Muscle of leg (tissue), 11 donors: ENCODE data around the gene COG5. TPM values are rescaled to one million over a fixed set of nuclear protein-coding genes. Genes with fewer than 3 reads are reported as not detected.
"Not testable (repeated sequence)": the region's sequence is repeated elsewhere in the genome, so short reads cannot be mapped to it uniquely, and the experiment has no call there.

ENCODE experiments used
- DNase-seq: peaks from one replicate; pipeline ENCODE4 v3.0.0; 2013
- H3K27ac ChIP-seq: one replicate; pipeline ENCODE4 v1.5.1; 2013; ENCODE audit warnings: mild to moderate bottlenecking, low read length, control low read depth
- H3K27me3 ChIP-seq: one replicate; pipeline ENCODE4 v1.6.1; 2013; ENCODE audit warnings: low read length; ENCODE audit not compliant: control insufficient read depth, insufficient read depth
- H3K36me3 ChIP-seq: one replicate; pipeline ENCODE4 v1.6.1; 2013; ENCODE audit warnings: low read length; ENCODE audit not compliant: control insufficient read depth, insufficient read depth
- H3K4me1 ChIP-seq: one replicate; pipeline ENCODE4 v1.6.1; 2013; ENCODE audit warnings: low read length; ENCODE audit not compliant: control insufficient read depth, insufficient read depth
- H3K4me3 ChIP-seq: one replicate; pipeline ENCODE4 v1.5.1; 2013; ENCODE audit warnings: low read length, control low read depth
- H3K9me3 ChIP-seq: replicated peaks from 2 replicates; pipeline ENCODE4 v1.6.1; 2013; ENCODE audit warnings: low read depth, low read length; ENCODE audit not compliant: control insufficient read depth
- WGBS: methylation state at CpG from one replicate; pipeline ENCODE4 v1.1.5; 2013; ENCODE audit warnings: missing lambda C conversion rate; ENCODE audit not compliant: insufficient coverage; 5-methylcytosine and 5-hydroxymethylcytosine counted together
- polyA plus RNA-seq, 8 donors: library from polyadenylated mRNA; unstranded; fragments of 120-200 nt; gene quantifications; one replicate each; pipeline versions ENCODE4 v1.2.1 to v1.2.3, GENCODE V29; 2013; ENCODE audit warnings: inconsistent platforms in 1 of 8, low replicate concordance in 1 of 8; ENCODE audit not compliant: insufficient read length in 8 of 8, insufficient read depth in 1 of 8
- total RNA-seq: library from RNA; stranded (reverse); fragments of 120-200 nt; gene quantifications from one replicate; pipeline ENCODE4 v1.2.4, GENCODE V29; 2013

Gene COG5
- total and polyA plus RNA-seq, 9 donors = 19.5 to 45.5 (median 25.7) TPM

DNA sequence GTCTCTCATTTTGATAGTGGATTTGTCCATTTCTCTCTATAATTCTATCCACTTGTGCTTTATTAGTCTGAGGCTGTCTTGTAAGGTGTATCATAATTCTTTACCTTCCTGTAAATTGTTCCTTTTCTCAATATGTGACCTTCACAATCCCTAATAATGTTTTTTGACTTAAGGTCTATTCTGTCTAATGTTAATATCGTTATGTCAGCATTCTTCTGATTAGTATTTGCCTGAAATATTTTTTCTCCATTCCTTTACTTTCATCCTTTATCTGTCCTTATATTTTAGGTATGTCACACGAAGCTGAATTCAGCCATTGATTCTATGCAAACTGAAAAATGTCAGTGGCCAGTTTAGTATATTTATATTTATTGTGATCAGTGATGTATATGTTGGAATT, 295.1 kb downstream of the COG5 start:
- H3K4me3 ChIP-seq = no peak overlapping the region
- no CpG with 5 or more reads among the region's 2 CpGs for WGBS
- H3K9me3 ChIP-seq = no peaks in the 10 kb centered on the region
- no peak overlapping the region for H3K27ac ChIP-seq
- no peak for DNase-seq
- H3K36me3 ChIP-seq = peaks cover 3% of the 10 kb centered on the region
- H3K27me3 ChIP-seq = no peaks in the 10 kb centered on the region
- no peaks in the 10 kb centered on the region for H3K4me1 ChIP-seq

DNA sequence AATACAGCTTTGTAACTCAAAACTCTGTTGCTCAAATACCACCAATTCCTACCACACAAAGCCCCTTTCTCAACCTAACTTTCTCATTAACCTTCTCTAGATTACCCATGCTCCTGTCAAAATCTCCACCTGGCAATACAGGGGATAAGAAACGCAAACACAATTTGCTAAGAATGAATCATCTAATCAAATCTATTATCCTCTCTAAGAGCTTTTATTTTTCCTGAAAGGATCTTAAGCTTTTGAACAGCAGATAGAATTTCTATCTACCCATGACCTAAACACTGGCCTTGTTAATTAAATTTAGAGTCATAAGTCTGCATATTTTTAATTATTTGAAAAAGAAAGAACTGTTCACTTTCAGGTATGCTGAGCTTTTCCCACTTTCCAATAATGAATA, 296.6 kb downstream of the COG5 start:
- peaks cover 3% of the 10 kb centered on the region for H3K36me3 ChIP-seq
- no peak overlapping the region for H3K27ac ChIP-seq
- H3K27me3 ChIP-seq = no peaks in the 10 kb centered on the region
- no peak overlapping the region for H3K4me3 ChIP-seq
- DNase-seq = no peak
- no peaks in the 10 kb centered on the region for H3K9me3 ChIP-seq
- no CpG with 5 or more reads among the region's 1 CpG for WGBS
- H3K4me1 ChIP-seq = no peaks in the 10 kb centered on the region

DNA sequence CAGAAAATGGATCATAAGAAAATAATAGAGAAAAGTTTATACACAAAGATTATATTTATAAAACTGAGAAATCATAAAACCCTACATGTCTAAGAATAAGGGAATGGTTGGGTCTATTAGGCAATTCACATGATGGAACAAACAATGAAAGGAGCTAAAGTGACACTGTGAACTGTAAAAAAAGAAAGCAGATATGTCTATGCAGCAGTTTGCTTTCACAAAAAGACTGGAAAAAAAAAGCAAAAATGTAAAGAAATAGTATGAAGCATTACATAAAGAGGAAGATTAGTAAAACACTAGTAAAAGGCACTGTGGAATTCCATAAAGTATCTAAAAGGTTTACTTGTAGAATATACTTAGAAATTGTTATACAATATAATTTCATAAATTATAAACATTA, 299.0 kb downstream of the COG5 start:
- Histone ChIP-seq H3K4me3 (no peak overlapping the region), H3K4me1 (no peaks in the 10 kb centered on the region), H3K9me3 (no peaks in the 10 kb centered on the region), H3K36me3 (peaks cover 1% of the 10 kb centered on the region), H3K27me3 (no peaks in the 10 kb centered on the region), H3K27ac (no peak overlapping the region)
- no peak for DNase-seq

DNA sequence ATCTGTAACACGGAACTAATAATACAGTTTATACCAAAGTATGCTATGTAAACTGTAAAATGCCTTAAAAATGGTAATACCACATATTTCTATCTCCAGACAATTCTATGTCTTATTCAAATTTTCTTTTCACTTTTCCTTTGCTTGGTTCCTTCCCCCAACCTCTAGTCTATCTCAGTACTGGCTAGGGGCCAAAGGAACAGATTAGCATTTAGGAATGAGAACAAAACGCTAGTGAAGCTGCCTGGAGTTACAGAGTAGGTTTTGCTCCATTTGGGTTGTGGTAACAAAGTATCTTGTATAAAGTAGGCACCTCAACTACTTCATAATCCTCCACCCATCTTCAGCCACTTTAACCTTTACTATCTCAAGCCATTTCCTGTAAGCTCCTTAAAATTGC, 300.9 kb downstream of the COG5 start:
- WGBS = no CpG with 5 or more reads among the region's 2 CpGs
- Histone ChIP-seq H3K36me3 (no peaks in the 10 kb centered on the region), H3K9me3 (no peaks in the 10 kb centered on the region), H3K27me3 (no peaks in the 10 kb centered on the region), H3K4me3 (no peak overlapping the region), H3K27ac (no peak overlapping the region), H3K4me1 (no peaks in the 10 kb centered on the region)
- peak; percentile 14 for DNase-seq

DNA sequence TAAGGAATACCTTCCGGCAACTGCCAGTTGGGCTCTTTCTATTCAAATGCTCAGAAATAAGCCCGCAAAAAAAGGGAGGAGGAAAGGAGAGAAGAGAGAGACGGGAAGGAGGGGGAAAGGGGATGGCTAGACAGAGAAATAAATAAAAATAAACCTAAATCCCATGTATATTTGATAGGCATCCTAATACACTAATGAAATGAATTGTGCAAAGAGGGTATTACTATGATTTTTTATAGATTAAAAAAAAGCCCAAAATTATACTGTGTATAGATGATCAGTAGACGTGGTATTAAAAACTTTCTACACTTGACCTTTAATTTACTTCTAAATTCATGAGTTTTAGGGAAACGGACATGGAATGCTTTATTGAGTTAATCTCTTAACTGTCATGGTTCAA, 305.0 kb downstream of the COG5 start:
- no peak for DNase-seq
- Histone ChIP-seq H3K36me3 (no peaks in the 10 kb centered on the region), H3K9me3 (no peaks in the 10 kb centered on the region), H3K4me3 (no peak overlapping the region), H3K27me3 (no peaks in the 10 kb centered on the region), H3K4me1 (no peaks in the 10 kb centered on the region), H3K27ac (no peak overlapping the region)
- no CpG with 5 or more reads among the region's 5 CpGs for WGBS

DNA sequence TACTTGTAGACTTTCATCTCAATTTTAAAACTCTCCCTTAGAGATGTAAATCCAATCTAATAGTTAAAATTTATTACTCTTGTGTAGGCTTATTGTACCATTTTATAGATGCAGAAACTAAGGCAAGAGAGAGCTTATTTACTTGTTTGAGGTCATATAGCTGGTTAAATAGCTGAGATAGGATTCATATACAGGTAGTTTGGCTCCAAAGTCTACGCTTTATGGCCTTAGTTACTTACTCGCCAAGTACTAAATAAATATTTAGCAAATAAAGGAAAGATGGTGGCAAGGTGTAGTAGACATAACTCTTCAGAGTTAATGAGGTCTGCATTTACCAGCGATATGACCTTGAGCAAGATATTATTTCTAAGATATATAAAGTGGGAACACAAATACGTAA, 308.1 kb downstream of the COG5 start:
- no CpG with 5 or more reads among the region's 4 CpGs for WGBS
- Histone ChIP-seq H3K4me1 (no peaks in the 10 kb centered on the region), H3K27me3 (no peaks in the 10 kb centered on the region), H3K27ac (no peak overlapping the region), H3K4me3 (no peak overlapping the region), H3K9me3 (no peaks in the 10 kb centered on the region), H3K36me3 (no peaks in the 10 kb centered on the region)
- no peak for DNase-seq

DNA sequence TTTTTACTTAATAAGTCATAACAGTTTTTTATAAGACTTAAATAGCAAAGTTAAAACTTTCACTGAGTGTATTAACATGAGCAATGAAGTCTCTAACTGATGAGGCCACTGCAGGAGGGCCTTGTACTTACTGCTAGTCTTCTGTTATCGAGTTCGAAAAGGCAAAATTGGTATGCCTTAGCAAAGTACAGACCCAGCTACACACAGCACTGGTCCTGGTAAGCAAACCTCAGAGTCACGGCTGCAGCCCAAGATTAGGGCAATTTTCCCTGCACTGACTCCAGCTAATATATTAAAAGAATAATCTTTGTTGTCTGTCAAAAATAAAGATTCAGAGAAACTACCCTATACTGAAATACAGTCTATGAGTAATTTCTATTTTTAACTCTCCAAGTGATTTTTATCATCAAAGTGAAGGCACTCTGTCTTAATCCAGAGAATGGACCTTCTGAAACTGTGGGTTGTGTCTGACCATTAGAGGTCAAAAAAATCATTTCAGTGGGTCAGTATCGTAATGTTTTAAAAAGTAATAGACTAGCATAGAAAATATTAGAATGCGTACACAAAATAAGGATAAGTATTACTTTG, 309.2 kb downstream of the COG5 start:
- DNase-seq = no peak
- no peaks in the 10 kb centered on the region for H3K4me1 ChIP-seq
- H3K27me3 ChIP-seq = no peaks in the 10 kb centered on the region
- H3K9me3 ChIP-seq = no peaks in the 10 kb centered on the region
- H3K27ac ChIP-seq = no peak overlapping the region
- 100% methylated on average over 2 of the region's 5 CpGs for WGBS
- H3K36me3 ChIP-seq = no peaks in the 10 kb centered on the region
- no peak overlapping the region for H3K4me3 ChIP-seq

DNA sequence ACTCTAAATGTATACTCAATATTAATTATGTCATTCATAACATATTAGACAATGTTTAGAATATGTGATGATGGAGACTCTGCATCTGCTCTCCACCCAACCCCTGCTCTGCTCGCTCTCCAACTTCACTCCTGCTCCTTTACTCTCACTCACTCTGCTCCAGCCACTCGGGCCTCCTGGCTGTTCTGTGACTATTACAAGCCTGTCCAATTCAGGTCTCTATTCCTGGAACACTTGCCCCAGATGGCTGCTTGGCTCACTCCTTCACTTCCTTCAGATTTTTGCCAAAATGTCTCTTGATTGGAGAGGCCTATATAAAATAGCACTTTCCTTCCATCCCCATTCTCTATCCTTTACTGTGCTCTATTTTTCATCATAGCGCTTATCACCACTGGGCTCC, 310.1 kb downstream of the COG5 start:
- 33% methylated on average over 1 of the region's 3 CpGs for WGBS
- Histone ChIP-seq H3K36me3 (no peaks in the 10 kb centered on the region), H3K4me1 (no peaks in the 10 kb centered on the region), H3K27me3 (no peaks in the 10 kb centered on the region), H3K9me3 (no peaks in the 10 kb centered on the region), H3K4me3 (no peak overlapping the region), H3K27ac (no peak overlapping the region)
- peak; percentile 27 for DNase-seq

DNA sequence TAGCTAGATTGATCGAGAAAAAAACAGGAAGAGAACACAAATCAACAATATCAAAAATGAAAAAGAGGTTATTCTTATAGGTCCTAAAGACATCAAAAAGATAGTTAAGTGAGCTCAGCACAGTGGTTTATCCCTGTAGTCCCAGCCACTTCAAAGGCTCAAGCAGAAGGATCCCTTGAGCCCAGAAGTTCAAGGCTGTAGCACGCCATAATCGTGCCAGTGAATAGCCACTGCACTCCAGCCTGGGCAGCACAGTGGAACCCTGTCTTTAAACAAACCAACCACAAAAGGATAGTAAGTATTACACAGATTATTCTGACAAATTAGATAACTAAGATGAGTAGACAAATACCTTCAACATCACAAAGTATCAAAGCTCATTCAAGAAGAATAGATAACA, 311.8 kb downstream of the COG5 start:
- no peaks in the 10 kb centered on the region for H3K27me3 ChIP-seq
- no peak for DNase-seq
- no peak overlapping the region for H3K4me3 ChIP-seq
- no CpG with 5 or more reads among the region's 3 CpGs for WGBS
- peaks cover 4% of the 10 kb centered on the region for H3K36me3 ChIP-seq
- no peak overlapping the region for H3K27ac ChIP-seq
- no peaks in the 10 kb centered on the region for H3K9me3 ChIP-seq
- H3K4me1 ChIP-seq = no peaks in the 10 kb centered on the region

DNA sequence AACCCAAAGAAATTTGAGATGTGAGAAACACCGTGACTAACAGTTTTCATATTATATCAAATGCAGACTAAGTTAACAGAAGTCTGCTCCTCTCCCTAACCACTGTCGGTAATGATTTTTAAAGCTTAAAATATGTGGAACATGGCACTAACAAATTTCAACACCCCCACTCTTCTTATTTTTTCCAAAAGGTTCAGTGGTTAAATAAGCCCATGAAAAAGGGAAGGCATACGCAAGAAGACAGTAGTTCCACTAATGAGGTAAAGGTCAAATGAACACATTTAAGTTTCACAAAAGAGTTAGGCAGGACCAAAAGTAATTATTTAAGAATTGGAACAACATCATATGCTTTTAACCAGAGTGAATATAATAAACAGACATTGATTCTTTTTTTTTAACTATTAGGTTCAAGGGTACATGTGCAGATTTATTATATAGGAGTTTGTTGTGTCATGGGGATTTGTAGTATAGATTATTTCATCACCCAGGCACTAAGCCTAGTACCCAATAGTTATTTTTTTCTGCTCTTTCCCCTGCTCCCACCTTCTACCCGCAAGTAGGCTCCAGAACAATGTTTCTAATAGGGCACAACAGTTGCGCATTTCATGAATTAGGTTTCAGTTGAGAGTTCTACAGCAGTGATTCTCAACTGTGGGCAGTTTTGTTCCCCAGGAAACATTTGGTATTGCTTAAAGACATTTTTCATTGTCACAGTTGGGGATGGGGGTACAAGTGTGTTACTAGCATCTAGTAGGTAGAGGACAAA, 315.0 kb downstream of the COG5 start:
- H3K4me3 ChIP-seq = no peak overlapping the region
- no CpG with 5 or more reads among the region's 5 CpGs for WGBS
- H3K36me3 ChIP-seq = peaks cover 4% of the 10 kb centered on the region
- H3K4me1 ChIP-seq = no peaks in the 10 kb centered on the region
- DNase-seq = no peak
- no peaks in the 10 kb centered on the region for H3K9me3 ChIP-seq
- H3K27me3 ChIP-seq = no peaks in the 10 kb centered on the region
- H3K27ac ChIP-seq = no peak overlapping the region

DNA sequence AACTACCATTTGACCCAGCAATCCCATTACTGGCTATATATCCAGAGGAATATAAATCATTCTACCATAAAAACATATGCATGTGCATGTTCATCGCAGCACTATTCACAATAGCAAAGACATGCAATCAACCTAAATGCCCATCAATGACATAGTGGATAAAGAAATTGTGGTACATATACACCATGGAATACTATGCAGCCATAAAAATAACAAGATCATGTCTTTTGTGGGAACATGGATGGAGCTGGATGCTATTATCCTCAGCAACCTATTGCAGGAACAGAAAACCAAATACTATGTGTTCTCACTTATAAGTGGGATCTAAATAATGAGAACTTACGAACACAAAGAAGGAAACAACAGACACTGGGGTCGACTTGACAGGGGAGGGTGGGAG, 316.9 kb downstream of the COG5 start:
- no CpG with 5 or more reads among the region's 3 CpGs for WGBS
- not testable (repeated sequence) for H3K27me3 ChIP-seq, H3K27ac ChIP-seq, DNase-seq, H3K36me3 ChIP-seq, H3K4me1 ChIP-seq, H3K9me3 ChIP-seq, H3K4me3 ChIP-seq
